GM21717 (cell line): ENCODE data around the gene TMEM267.
"Not testable (repeated sequence)": the region's sequence is repeated elsewhere in the genome, so short reads cannot be mapped to it uniquely, and the experiment has no call there.

Source experiments
- ATAC-seq: cut with Tn5 transposase; IDR thresholded peaks from one replicate; pipeline ENCODE4 v1.9.1; 2021; ENCODE audit warnings: mild to moderate bottlenecking, moderate library complexity; ENCODE audit not compliant: unreplicated experiment

The TMEM267 gene

GRCh38 chr5:43411495-43411894 lies 72.2 kb downstream of the TMEM267 start:
- ATAC-seq, result no peak

GRCh38 chr5:43410414-43410813 lies 73.3 kb downstream of the TMEM267 start:
- ATAC-seq, result no peak

GRCh38 chr5:43409809-43410271 lies 73.8 kb downstream of the TMEM267 start:
- ATAC-seq, result no peak

GRCh38 chr5:43402524-43403066 lies 81.1 kb downstream of the TMEM267 start:
- ATAC-seq, result not testable (repeated sequence)

GRCh38 chr5:43401827-43402226 lies 81.8 kb downstream of the TMEM267 start:
- no peak for ATAC-seq

GRCh38 chr5:43400082-43400481 lies 83.6 kb downstream of the TMEM267 start:
- ATAC-seq, result no peak

GRCh38 chr5:43396762-43397304 lies 86.8 kb downstream of the TMEM267 start:
- ATAC-seq, result peak; percentile 96
